Fibroblast of villous mesenchyme (primary cell): Measurements from ENCODE around the gene CSNK2B. TPM values are rescaled to one million over a fixed set of nuclear protein-coding genes. Genes with fewer than 3 reads are reported as not detected.

Source experiments
- DNase-seq: peaks from one replicate; pipeline ENCODE4 v3.0.0-alpha.2; 2010; ENCODE audit warnings: low read depth
- H3K4me3 ChIP-seq: 2 replicates; pipeline ENCODE4 v1.5.1; 2011; ENCODE audit warnings: low read depth, mild to moderate bottlenecking, low read length
- CTCF ChIP-seq: IDR thresholded peaks from 2 replicates; pipeline ENCODE4 v1.5.1; 2012; ENCODE audit warnings: low read depth, mild to moderate bottlenecking, low read length; ENCODE audit not compliant: insufficient read depth
- total RNA-seq: library from RNA; depleted of rRNA; stranded (reverse); fragments of >200 nt; gene quantifications from 2 replicates; pipeline ENCODE4 v1.2.3, GENCODE V29; 2012

The CSNK2B gene
- total RNA-seq, 1 donor, result 136 TPM

- no peak for TF ChIP-seq CTCF
- peak; percentile 19 for DNase-seq
- H3K4me3 ChIP-seq, result no peak overlapping the region
These were observed 24.6 kb downstream of the CSNK2B start for GRCh38 chr6:31690231-31691077.

GRCh38 chr6:31691078-31691463, 25.2 kb downstream of the CSNK2B start:
- no peak for DNase-seq
- no peak overlapping the region for H3K4me3 ChIP-seq
- TF ChIP-seq CTCF, result no peak

DNA sequence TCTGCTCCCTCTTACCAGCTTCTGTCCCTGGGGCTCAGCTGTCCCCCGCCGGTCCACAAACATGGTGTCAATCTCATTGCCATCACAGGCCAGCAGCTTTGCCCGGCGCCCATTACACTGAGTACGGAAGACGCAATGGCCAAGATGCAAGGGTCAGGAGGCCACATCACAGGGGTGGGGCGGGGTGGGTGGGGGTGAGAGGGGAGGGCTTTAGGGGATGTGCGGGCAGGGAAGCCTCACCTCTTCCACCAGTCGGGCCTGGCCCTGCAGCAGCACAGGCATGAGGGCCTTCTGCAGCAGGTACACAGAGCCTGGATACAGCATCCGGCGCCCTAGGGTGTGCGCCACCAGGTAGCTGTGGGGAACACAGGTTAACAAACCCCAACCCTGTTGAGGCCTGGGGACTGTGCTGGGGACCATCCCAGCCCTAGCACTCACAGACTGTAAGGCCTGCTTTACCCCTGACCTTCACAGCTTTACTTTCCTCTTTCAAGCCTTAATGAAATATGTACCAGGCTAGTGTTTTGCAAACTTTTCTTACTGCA, 25.8 kb downstream of the CSNK2B start:
- DNase-seq, result no peak
- no peak overlapping the region for H3K4me3 ChIP-seq
- TF ChIP-seq CTCF, result no peak

DNA sequence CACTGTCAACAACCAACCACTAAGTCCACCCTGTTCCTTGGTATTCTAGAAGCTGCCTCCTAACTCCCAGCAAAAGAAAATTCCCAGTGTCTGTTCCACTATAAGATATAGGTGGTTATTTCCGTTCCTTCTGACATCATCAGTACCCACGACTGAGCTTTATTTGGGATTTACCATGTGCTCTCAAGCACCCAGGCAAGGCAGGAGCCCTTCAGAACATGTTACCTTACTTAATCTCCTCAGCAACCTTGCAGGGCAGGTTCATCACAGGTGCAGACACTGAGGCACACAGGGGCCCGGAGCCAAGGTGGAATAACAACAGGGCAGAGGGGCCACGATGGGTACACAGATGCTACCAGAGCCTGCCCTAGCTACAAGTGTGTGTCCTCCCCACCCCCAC, 26.5 kb downstream of the CSNK2B start:
- TF ChIP-seq CTCF, result no peak
- no peak for DNase-seq
- no peak overlapping the region for H3K4me3 ChIP-seq

GRCh38 chr6:31692886-31693285, 27.0 kb downstream of the CSNK2B start:
- DNase-seq, result no peak
- no peak for TF ChIP-seq CTCF
- H3K4me3 ChIP-seq, result no peak overlapping the region

- TF ChIP-seq CTCF, result no peak
- no peak overlapping the region for H3K4me3 ChIP-seq
- DNase-seq, result no peak
These were observed 27.7 kb downstream of the CSNK2B start for GRCh38 chr6:31693535-31693934.

DNA sequence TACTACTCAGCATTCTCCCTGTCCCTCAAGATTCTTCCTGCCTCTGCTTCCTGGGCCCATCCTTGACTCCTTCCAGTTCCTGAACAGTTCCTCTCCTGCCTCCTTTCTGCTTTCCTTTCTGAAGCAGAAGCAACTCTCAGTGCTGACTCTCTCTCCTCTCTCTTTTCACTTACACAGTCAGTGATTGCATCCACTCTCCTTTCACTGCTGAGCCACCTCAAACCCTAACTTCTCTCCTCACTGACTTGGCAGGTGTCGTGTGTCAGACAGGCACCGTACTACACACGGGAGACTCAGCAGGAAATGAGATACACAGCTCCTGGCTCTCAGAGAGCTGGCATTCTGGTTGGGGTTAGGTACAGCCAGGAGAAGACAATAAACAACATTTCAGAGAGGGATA, 31.7 kb downstream of the CSNK2B start:
- TF ChIP-seq CTCF, result no peak
- no peak for DNase-seq

More for the DNA sequence above, 31.7 kb downstream of the CSNK2B start:
- no peak overlapping the region for H3K4me3 ChIP-seq
